Breast epithelium (tissue), 4 donors: Measurements from ENCODE around the gene CADPS. TPM values are rescaled to one million over a fixed set of nuclear protein-coding genes. Genes with fewer than 3 reads are reported as not detected.

Experiments used
- DNase-seq, 2 donors: peaks; one replicate each; pipeline ENCODE4 v3.0.0-alpha.2; 2019; ENCODE audit warnings: low spot score in 2 of 2
- H3K27ac ChIP-seq, 2 donors: fragments of 200-600 bp; sonication (generic) in 1 of 2; one replicate each; pipeline ENCODE4 v1.5.1; 2016 to 2019; ENCODE audit warnings: mild to moderate bottlenecking in 1 of 2
- H3K27me3 ChIP-seq, 2 donors: fragments of 200-600 bp; sonication (generic) in 1 of 2; one replicate each; pipeline versions ENCODE4 v1.5.1 to v1.6.0; 2017 to 2019; ENCODE audit warnings: control low read depth in 1 of 2, mild to moderate bottlenecking in 1 of 2
- H3K36me3 ChIP-seq: fragments of 200-600 bp; one replicate; pipeline ENCODE4 v1.5.1; 2019
- H3K4me1 ChIP-seq, 2 donors: fragments of 200-600 bp; sonication (generic); one replicate each; pipeline ENCODE4 v1.5.1; 2016 to 2019; ENCODE audit warnings: control low read depth in 1 of 2
- H3K4me3 ChIP-seq, 3 donors: fragments of 200-600 bp; sonication (generic); 1 replicate in 2 of 3; 2 replicates in 1 of 3; pipeline ENCODE4 v1.5.1; 2016 to 2019; ENCODE audit warnings: mild to moderate bottlenecking in 3 of 3, moderate library complexity in 2 of 3
- H3K9me3 ChIP-seq, 2 donors: fragments of 200-600 bp; sonication (generic) in 1 of 2; one replicate each; pipeline ENCODE4 v1.5.1; 2016 to 2019; ENCODE audit warnings: control low read depth in 1 of 2
- CTCF ChIP-seq, 3 donors: fragments of 450-650 bp; IDR thresholded peaks; one replicate each; pipeline ENCODE4 v1.5.1; 2016 to 2017; ENCODE audit warnings: antibody characterized with exemption in 3 of 3, mild to moderate bottlenecking in 3 of 3, moderate library complexity in 3 of 3
- POLR2A ChIP-seq: fragments of 450-650 bp; IDR thresholded peaks from one replicate; pipeline ENCODE4 v1.6.1; 2016; ENCODE audit warnings: antibody characterized with exemption, mild to moderate bottlenecking, moderate library complexity
- POLR2AphosphoS5 ChIP-seq, 3 donors: sonication (generic); formaldehyde crosslinking; IDR thresholded peaks; one replicate each; pipeline ENCODE4 v1.6.1; 2017; ENCODE audit warnings: antibody characterized with exemption in 3 of 3
- intact Hi-C: fragments of 100-400 bp; cut with DNase I; formaldehyde crosslinking; loops from one replicate; pipeline ENCODE4 v1.15.1; 2023; ENCODE audit warnings: low total_unique reads
- total RNA-seq, 3 donors: library from RNA; depleted of rRNA; stranded (reverse); fragments of >200 nt; gene quantifications; one replicate each; pipeline ENCODE4 v1.1.0, GENCODE V29; 2016

CADPS gene
- total RNA-seq, 3 donors from 2014 or later = under 0.01 to 45.8 (median 0.15) TPM

GRCh38 chr3:62859203-62859791, 15.9 kb downstream of the CADPS start:
- Histone ChIP-seq H3K4me3 (no peak overlapping the region), H3K9me3 (no peaks in the 10 kb centered on the region), H3K27ac (no peak overlapping the region), H3K36me3 (no peaks in the 10 kb centered on the region), H3K4me1 (no peaks in the 10 kb centered on the region), H3K27me3 (peaks cover 0 to 3% of the 10 kb centered on the region in 2 donors)
- intact Hi-C loops = no loop called here
- no peak for TF ChIP-seq POLR2A
- no peak for TF ChIP-seq POLR2AphosphoS5 (IDR thresholded peaks at IDR 0.05)
- TF ChIP-seq CTCF (IDR thresholded peaks at IDR 0.05) = no peak
- DNase-seq = no peak

GRCh38 chr3:62845996-62846395, 29.2 kb downstream of the CADPS start:
- intact Hi-C loops = no loop called here
- Histone ChIP-seq H3K36me3 (no peaks in the 10 kb centered on the region), H3K9me3 (no peaks in the 10 kb centered on the region), H3K4me3 (no peak overlapping the region), H3K4me1 (no peaks in the 10 kb centered on the region), H3K27me3 (no peaks in the 10 kb centered on the region), H3K27ac (no peak overlapping the region)
- TF ChIP-seq POLR2AphosphoS5 (IDR thresholded peaks at IDR 0.05) (no peak), CTCF (IDR thresholded peaks at IDR 0.05) (no peak), POLR2A (no peak)
- DNase-seq = no peak

- intact Hi-C loops = no loop called here
- H3K4me3 ChIP-seq = no peak overlapping the region
- H3K36me3 ChIP-seq = no peaks in the 10 kb centered on the region
- H3K27ac ChIP-seq = no peak overlapping the region
- no peaks in the 10 kb centered on the region for H3K4me1 ChIP-seq
- DNase-seq = no peak
- no peak for TF ChIP-seq POLR2A
- no peaks in the 10 kb centered on the region for H3K27me3 ChIP-seq
- H3K9me3 ChIP-seq = no peaks in the 10 kb centered on the region
Measured at GRCh38 chr3:62843508-62843907, 31.7 kb downstream of the CADPS start.

GRCh38 chr3:62839748-62840147, 35.5 kb downstream of the CADPS start:
- DNase-seq = no peak
- Histone ChIP-seq H3K4me3 (no peak overlapping the region), H3K4me1 (no peaks in the 10 kb centered on the region), H3K36me3 (no peaks in the 10 kb centered on the region), H3K27me3 (no peaks in the 10 kb centered on the region), H3K9me3 (no peaks in the 10 kb centered on the region), H3K27ac (no peak overlapping the region)
- TF ChIP-seq POLR2A (no peak), POLR2AphosphoS5 (IDR thresholded peaks at IDR 0.05) (no peak), CTCF (IDR thresholded peaks at IDR 0.05) (no peak)
- intact Hi-C loops = no loop called here

- H3K36me3 ChIP-seq = no peaks in the 10 kb centered on the region
- H3K4me1 ChIP-seq = no peaks in the 10 kb centered on the region
- TF ChIP-seq POLR2A (no peak), CTCF (IDR thresholded peaks at IDR 0.05) (no peak), POLR2AphosphoS5 (IDR thresholded peaks at IDR 0.05) (no peak)
- no peak for DNase-seq
- no peak overlapping the region for H3K4me3 ChIP-seq
- intact Hi-C loops = no loop called here
- no peaks in the 10 kb centered on the region for H3K27me3 ChIP-seq
- H3K9me3 ChIP-seq = no peaks in the 10 kb centered on the region
- H3K27ac ChIP-seq = no peak overlapping the region
Measured at GRCh38 chr3:62837145-62837787, 38.0 kb downstream of the CADPS start.
